Thyroid gland (tissue), 4 donors: Measurements from ENCODE around the gene TOR1B.

Experiments used
- CTCF ChIP-seq, 6 experiments: fragments of 200-600 bp in 3 of 6; fragments of 450-650 bp in 3 of 6; sonication (generic) in 3 of 6; IDR thresholded peaks; one replicate each; pipeline ENCODE4 v1.5.1; 2016 to 2019; ENCODE audit warnings: antibody characterized with exemption in 6 of 6, mild to moderate bottlenecking in 2 of 6, inconsistent platforms in 1 of 6, moderate library complexity in 1 of 6
- POLR2A ChIP-seq, 2 donors: fragments of 450-650 bp; IDR thresholded peaks; one replicate each; pipeline ENCODE4 v1.6.1; 2017; ENCODE audit warnings: antibody characterized with exemption in 2 of 2, mild to moderate bottlenecking in 2 of 2, moderate library complexity in 1 of 2

- no peak for TF ChIP-seq CTCF (IDR thresholded peaks at IDR 0.05)
- TF ChIP-seq POLR2A (IDR thresholded peaks at IDR 0.05), result no peak
Observed at GRCh38 chr9:129762985-129763926, 39.7 kb upstream of the TOR1B start.
